ENCODE results near the gene IHH.

IHH gene

DNA sequence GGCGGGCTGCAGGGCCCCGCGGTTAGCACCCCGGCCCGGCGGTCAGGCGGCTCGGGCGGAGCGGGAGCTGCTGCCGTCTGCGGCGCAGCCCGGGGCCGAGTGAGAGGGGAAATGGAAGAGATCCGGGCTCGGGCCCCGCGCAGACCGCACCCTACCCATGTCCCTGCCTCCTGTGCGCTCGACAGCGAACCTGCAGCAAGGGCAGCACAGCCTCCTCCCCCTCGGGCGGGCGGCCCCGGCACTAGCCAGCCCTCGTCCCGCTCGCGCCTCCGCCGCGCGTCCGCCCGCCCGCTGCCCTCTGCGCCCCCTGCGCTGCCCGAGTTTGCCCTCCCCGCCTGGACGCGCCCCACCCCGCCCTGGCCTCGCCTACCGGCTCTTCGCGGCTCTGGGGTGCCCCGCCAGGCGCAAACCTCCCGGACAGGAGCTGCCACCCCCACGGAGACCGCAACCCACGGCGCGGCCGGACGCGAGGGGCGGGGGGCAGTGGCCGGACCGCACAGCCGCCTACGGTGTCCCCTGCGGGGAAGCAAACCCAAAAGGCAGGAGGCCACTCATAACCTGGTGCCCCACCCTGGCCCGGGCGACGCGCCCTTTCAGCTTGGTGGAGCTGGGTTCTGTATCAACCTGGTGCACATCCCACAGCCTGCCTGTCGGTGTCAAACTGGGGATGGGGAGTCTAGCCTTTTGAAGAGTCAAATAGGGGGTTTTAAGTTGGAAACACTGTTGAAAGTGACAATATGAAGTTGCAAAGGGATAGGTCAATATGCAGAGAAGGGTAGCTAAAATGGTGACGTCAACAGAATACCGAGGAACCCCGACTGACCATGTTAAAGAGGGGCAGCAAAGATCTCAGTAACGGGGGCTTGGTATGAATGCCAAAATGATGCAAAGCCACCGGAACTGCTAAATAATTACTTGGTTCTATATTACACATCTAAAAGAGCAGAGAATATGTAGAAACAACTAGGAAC lies at the start of gene IHH:
TSS of gene IHH (minus strand) at position 101 of the 971 bp plus-strand sequence. CDS start 454 bp downstream, outside the sequence.
- TF ChIP-seq, protein P1, sequence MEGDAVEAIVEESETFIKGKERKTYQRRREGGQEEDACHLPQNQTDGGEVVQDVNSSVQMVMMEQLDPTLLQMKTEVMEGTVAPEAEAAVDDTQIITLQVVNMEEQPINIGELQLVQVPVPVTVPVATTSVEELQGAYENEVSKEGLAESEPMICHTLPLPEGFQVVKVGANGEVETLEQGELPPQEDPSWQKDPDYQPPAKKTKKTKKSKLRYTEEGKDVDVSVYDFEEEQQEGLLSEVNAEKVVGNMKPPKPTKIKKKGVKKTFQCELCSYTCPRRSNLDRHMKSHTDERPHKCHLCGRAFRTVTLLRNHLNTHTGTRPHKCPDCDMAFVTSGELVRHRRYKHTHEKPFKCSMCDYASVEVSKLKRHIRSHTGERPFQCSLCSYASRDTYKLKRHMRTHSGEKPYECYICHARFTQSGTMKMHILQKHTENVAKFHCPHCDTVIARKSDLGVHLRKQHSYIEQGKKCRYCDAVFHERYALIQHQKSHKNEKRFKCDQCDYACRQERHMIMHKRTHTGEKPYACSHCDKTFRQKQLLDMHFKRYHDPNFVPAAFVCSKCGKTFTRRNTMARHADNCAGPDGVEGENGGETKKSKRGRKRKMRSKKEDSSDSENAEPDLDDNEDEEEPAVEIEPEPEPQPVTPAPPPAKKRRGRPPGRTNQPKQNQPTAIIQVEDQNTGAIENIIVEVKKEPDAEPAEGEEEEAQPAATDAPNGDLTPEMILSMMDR (IDR thresholded peaks at IDR 0.05; ENCODE audit: insufficient read depth, low read length, missing control alignments), result no peak
- CTCF ChIA-PET, result interaction anchor here (0.7 to 28.6 kb wide), 13 partner anchors 8 to 234 kb away, joined by 3 to 709 read pairs (median 5); partner anchors contain the start of genes CFAP65 and NHEJ1
- no peak for DNase-seq (ENCODE audit: low read depth, low spot score)
- POLR2A ChIA-PET, result no interaction called here
- no peak within 1 kb of the TSS for H3K4me3 ChIP-seq (ENCODE audit: low read depth, low read length)

DNA sequence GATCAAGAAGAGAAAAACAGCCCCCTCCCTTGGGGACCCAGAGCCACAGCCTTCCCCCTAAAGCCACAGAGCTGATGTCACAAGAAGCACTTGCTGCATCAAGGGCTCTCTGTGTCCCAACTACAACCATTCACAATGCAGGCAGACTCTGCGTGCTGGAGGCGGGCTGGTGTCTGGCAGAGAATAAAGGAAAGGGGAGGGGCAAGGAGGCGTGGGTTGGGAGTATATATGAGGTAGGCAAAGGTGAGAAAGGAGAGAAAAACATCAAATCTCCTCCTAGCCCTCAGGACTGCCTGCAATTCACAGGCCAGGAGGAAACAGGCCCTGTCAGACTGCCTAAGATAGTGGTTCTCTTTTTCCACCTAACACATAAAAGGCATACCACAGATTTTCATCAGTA lies 48.8 kb upstream of the IHH start:
- CTCF ChIA-PET, result interaction anchor here (0.6 to 26.2 kb wide), 6 partner anchors 10 to 80 kb away, joined by 3 to 709 read pairs (median 16); partner anchors contain the start of gene IHH
- POLR2A ChIA-PET, result no interaction called here
- DNase-seq (ENCODE audit: low read depth, low spot score), result no peak
- TF ChIP-seq, protein P1 (IDR thresholded peaks at IDR 0.05; ENCODE audit: insufficient read depth, low read length, missing control alignments), result no peak
- no peak overlapping the region for H3K4me3 ChIP-seq (ENCODE audit: low read depth, low read length)

DNA sequence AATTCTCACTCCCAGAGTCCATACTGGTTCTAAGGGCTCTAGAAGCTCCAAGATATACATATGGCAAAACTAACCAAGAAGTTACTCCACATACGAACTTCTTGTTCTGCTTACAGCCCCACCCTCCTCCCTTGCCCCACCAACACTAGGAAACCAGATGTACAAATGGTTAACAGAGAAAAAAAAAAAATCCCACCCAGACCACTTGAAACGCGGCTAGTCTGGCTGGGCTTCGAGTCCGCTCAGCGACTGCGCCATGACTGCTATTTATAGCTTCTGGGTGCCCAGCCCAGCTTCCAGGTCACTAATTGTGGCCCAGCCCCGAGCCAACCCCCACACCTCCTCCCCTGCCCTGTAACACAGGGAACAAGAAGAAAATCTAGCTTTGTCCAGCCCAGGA lies 47.0 kb upstream of the IHH start:
- ChIA-PET CTCF (interaction anchor here (1.0 to 26.2 kb wide), 8 partner anchors 8 to 127 kb away, joined by 3 to 709 read pairs (median 4); partner anchors contain the start of gene IHH), POLR2A (no interaction called here)
- H3K4me3 ChIP-seq (ENCODE audit: low read depth, low read length), result no peak overlapping the region
- no peak for DNase-seq (ENCODE audit: low read depth, low spot score)
- TF ChIP-seq, protein P1 (IDR thresholded peaks at IDR 0.05; ENCODE audit: insufficient read depth, low read length, missing control alignments), result no peak

DNA sequence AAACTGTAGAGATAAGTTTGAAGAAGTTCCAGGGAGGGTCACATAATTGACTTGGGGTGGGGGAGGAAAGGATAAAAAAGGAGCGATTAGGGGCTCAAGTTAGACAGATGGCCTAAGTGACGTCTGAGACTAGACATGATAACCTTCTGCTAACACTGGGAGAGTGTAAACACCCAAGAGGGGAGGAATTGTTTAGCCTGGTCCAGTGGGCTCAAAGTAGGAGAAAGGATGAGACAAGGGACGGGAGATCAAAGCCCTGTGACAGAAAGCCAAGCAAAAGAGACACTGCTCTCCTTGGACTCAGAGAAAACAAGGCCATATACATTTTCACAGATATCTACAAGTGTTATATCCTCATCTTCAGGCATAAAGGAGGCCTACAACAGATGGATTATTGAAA lies 45.5 kb upstream of the IHH start:
- TF ChIP-seq, protein P1 (IDR thresholded peaks at IDR 0.05; ENCODE audit: insufficient read depth, low read length, missing control alignments), result no peak
- POLR2A ChIA-PET, result no interaction called here
- CTCF ChIA-PET, result interaction anchor here (0.8 to 8.1 kb wide), 6 partner anchors 13 to 76 kb away, joined by 3 to 78 read pairs (median 4); no protein-coding TSS in a partner anchor
- no peak for DNase-seq (ENCODE audit: low read depth, low spot score)
- no peak overlapping the region for H3K4me3 ChIP-seq (ENCODE audit: low read depth, low read length)

DNA sequence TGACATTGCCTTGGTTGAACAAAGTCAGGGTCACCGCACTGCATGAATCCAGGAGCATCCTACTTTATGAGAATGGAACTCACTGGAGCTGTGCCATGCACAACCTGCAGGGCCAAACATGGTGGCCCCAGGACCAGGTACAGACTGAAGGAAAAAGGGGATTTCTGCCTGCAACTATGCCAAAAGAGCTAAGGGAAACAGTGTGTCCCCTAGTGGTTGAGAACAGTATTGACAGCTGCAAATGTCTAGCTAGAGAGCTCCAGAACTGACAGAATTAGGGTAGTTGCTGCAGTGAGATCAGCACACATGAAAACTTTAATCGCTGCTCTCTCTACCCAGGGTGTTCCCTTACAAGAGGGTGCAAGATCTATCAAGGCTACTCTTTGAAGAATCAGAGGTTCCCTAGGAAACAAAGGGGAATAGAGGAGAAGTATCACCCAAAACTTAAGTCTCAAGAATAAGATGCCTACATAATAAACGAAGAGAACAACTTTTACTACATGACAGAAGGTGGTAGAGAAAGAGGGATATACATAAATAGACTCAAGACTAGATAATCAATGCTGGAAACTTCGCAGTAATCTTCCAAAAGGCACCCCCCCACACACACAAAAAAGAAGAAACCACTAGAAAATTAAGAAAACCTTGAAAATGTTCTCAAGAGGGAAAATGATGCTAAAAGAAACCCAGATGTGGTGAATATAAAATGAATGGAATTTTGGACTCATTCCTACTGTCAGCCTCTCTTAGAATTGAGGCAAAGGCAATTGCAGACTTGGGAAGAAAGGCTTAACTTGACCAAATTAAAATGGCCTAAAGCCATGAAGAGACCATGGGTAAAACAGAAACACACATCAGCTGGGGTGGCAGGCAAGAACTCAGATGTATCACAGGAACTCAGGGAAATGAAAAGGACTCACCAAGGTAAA lies 43.6 kb upstream of the IHH start:
- ChIA-PET CTCF (interaction anchor here (0.6 to 8.1 kb wide), 31 partner anchors 8 to 110 kb away, joined by 3 to 78 read pairs (median 4); partner anchors contain the start of gene IHH), POLR2A (no interaction called here)
- TF ChIP-seq, protein P1 (IDR thresholded peaks at IDR 0.05; ENCODE audit: insufficient read depth, low read length, missing control alignments), result peak; percentile 71
- no peak for DNase-seq (ENCODE audit: low read depth, low spot score)
- H3K4me3 ChIP-seq (ENCODE audit: low read depth, low read length), result no peak overlapping the region
